HG03097 (cell line): ENCODE results near the gene NAV2.
"Not testable (repeated sequence)": the region's sequence is repeated elsewhere in the genome, so short reads cannot be mapped to it uniquely, and the experiment has no call there.

Experiments used
- ATAC-seq: cut with Tn5 transposase; IDR thresholded peaks from one replicate; pipeline ENCODE4 v1.9.1; 2021; ENCODE audit not compliant: unreplicated experiment, low FRiP score

Gene NAV2

DNA sequence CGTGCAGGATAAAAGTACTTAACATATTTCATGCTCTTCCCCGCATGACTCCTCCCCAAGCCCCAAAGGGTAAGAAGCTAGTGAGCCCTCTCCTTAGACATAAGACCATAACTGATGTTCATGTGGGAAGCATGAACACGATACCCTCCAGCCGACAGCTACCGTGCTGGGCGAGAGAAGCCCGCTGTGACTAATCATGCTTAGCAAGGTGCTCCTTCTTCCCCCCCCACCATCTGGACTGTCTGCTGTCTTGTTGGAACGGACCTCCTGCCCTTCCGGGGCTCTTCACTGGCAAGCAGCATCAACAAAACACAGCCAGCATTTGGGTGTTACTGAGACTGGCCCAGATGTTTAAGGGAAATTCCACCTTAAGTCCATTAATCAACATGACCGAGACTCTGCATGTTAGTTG lies 247.0 kb downstream of the NAV2 start:
- no peak for ATAC-seq

DNA sequence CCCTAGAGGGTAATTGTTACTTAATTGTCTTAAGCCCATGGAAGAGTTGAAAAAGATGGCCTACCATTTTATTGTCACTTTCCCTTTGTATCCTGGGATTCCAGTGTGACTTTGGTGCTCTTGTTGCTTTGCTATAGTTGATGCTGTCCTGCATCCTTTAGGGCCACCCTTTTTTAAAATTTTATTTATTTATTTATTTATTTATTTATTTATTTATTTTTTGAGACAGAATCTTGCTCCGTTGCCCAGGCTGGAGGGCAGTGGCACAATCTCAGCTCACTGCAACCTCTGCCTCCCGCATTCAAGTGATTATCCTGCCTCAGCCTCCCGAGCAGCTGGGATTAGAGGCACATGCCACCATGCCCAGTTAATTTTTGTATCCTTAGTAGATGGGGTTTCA lies 247.8 kb downstream of the NAV2 start:
- ATAC-seq: not testable (repeated sequence)

DNA sequence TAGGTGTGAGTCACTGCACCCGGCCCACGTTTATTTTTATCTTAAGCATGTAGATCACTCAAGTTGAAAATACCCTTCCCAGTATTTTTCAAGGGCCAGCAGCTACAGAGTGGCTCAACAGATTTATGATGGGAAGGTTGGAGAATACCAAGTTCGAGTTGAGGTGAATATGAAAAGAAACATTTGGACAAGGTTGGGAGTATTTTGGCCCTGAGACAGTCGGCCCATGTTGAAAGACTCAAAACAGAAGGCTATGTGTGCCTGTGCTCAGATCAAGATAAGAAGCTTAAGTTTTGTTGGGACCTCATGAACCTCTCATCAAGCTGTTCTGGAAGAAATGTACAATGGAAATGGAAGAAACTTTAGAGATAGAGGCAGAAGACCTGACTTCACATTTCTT lies 248.6 kb downstream of the NAV2 start:
- no peak for ATAC-seq

DNA sequence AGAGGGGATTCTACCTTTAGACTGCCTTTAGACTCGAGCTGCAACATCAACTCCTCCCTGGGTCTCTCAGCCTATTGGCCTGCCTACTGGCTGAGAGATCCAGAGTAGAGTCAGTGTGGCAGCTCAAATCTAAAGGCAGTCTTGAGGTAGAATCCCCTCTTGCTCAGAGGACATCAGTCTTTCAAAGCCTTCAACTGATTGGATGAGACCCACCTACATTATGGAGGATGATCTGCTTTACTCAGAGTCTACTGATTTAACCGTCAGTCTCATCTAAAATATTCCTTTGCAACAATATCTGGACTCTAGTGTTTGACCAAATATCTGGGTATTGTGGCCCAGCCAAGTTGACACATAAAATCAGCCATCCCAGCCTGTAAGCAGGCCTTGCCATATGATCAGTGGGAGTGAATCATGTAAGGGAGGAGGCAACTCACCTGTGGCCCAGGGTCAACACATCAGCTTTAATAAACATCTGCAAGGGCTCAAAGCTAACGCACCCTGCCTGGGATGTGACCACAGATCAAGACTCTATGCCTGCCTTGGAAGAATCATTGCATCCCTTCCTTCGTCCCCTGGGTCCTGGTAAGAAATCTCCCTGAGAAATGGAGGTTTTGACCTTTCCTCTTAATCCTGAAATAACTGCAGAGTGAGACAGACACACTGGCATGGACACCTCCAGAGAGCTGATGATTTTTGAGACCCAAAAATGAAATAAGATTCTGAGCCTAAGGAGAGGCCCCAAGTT lies 249.6 kb downstream of the NAV2 start:
- ATAC-seq: no peak

DNA sequence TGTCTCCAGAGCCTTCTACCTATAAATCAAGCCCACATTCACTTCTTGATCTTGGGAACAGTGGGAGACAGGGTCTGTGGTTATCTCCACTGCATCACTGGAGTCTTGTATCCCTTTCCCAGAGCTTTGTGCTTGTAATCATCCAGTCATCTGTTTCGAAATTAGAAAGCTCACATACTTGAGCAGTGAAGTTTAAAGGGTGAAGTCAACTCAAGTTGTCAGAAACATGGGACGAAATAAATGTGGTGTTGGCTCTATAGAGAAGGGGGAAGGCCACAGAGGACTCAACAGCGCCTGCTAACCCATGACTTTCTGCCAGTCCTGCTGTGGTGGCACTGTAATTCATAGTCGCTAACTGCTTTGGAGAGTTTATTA lies 250.2 kb downstream of the NAV2 start:
- ATAC-seq: no peak

DNA sequence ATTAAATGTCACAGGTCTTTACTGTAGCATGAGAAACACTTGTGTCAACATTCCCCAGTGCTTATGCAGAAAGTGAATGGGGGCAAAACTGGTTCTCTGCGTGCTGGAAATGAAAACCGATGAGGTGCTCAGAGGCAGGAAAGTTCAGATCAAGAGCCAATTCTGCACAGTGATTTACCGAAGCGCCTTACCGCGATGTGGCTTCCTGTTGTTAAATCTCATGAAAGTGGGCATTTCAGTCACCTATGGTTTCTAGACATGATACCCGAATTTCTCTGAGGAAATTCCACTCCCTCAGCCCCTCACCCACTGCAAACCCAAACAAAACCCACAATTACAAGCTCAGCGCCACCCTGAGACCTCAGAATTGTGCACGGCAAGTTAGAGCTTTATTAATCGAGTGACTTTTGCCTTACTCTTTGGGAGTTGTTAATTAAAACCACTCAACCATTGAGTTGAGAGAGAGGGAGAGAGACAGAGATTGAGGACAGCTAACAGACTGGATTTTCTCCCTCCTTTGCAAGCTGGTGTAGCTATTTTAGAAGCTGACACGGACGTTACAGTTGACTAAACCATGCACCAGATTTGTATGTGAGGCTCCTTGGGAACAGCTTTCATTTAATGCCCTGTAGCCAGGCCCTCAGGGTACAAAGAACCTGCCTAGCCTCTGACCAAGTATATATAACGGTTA lies 251.2 kb downstream of the NAV2 start:
- ATAC-seq: no peak

DNA sequence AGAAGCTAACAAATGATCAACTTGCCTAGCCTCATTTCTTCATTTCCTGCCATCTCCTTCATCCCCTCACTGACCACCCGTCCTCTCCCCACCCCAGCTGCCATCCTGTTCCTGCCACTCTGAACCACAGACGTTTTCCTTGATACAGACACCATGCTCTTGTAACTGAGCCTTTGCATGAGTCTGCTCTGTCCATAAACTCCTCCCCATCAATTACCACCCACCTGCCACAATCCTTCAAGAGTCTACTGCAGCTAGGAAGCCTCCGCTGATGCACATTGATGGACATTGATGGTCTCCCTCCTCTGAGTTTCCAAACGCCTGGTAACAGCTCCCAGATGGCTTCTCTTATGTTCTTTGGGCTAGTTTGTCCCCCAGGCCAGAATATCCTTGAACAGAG lies 253.8 kb downstream of the NAV2 start:
- ATAC-seq: no peak

DNA sequence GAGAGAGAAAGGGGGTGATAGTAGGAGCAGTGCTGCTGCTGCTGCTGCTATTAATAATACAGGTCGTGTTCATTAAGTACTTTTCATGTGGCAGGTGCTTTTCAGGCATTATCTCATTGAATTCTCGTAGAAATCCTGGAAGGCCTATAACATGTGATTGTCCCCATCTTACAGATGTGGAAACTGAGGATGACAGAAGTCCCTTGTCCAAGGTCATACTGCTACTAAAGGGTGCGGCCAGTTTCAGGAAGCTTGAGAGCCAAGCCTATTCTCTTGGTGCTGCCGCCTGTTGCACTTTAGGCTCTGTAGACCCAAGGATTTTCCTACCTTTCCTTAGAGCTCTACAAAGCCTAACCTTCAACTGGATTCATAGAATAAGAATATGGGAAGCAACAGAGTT lies 254.3 kb downstream of the NAV2 start:
- ATAC-seq: no peak

DNA sequence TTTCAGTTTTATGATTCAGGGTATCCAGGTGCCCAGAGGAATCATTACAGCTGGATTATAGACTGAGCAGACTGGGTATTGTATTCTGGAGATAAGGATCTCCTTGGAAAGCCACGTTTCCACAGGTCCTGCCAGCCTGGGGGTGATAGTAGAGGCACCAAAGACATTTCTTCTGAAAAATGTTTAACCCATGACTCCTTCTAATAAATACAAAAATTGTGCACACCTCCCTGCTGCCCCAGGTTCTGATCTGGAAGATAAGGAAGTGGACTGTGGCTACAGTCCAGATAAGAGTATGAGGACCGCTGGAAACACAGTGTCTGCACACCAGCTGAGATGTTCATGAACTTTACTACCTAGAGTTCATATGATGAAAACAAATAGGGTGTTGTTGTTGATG lies 255.2 kb downstream of the NAV2 start:
- no peak for ATAC-seq

DNA sequence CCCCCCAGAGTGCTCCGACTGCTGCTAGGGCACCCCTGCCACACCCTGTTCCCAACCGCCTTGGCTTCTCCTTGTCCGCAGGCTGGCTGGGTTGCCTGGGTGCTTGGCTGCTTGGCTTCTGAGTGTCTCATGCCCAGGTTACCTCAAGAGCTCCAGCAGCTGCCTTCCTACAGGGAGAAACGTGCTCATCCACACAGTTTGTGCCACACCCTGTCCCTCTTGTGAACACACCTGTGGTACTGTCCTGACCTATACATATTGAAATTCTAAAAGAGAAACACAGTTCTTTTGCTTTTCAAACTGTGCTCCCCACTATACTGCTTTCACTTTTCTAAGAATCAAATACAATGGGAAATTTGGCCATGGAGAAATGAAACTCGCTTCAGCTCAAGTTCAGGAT lies 256.2 kb downstream of the NAV2 start:
- no peak for ATAC-seq

DNA sequence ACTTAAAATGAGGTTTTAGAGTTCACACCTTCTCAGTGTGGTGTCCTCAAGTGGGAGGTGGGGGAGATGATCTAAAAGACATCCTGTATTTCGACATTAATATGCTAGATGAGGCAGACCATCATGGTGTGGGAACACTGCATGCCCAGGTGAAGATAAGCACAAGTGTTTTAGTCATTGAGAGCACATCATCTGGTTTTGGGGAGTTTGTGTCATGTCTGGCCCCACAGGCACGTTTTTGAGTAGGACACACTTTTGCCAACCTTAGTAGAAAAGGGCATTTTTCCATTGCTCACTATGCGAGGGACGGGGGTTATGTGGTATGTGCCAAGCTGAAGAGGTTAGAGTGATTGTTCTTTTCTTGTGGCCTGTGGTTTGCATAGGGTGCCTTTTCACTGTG lies 258.3 kb downstream of the NAV2 start:
- ATAC-seq: no peak

DNA sequence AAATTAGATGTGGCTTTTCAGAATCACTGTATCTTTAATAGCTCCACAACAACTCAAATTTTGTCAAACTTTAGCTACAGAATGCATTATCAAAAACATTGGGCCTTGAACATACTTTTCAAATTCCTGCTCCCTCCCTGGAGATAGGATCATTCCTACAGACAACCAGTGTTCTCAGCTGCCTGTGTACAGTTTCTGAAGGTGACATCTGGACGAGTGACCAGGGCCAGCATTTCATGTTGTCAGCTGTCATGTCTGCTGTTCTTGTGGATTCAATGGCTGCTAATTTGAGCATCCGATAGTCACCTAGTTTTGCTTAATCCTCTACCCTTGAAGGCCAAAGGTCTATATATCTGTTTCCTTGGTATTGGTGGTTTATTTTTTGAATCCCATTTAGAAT lies 259.5 kb downstream of the NAV2 start:
- no peak for ATAC-seq

DNA sequence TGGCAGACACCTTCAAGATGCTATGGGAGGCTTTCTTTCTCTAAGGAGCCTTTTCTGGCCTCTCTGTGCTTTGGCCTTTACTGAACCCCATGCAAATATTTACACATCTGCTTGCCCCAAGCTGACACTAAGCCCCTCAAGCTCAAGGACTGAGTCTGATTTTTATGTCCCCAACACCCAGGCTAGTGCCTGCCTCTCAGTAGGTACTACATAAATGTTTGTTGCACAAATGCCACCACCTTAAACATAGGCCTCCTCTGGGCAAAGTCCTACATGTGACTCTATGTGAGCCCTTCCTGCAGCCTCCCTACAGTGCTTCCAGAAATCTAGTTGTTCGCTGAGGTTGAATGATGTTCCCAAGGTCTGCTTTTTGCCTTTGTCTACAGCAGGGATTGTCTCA lies 260.0 kb downstream of the NAV2 start:
- no peak for ATAC-seq

DNA sequence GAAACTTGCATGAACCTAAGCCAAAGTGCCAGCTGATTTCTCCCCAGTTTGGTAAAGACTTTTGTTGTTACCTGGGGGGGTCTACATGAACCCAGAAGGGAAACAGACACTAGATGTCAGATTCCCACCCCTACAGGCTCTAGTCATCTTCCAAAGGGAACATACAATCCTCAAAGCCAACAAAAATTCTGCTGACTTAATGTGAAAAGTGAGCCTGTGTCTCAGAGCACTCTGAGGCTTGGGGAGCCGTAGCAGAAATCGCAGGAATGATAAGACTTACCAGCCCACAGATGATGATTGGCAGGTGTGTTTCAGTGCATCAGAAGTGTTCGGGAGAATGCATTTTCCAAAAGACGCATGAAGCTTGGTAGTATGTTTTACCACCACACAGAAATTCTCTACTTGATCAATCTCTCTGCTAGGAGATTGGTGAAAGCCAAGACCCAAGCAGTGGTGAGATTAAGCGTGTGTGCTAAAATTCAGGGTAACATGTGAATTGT lies 260.5 kb downstream of the NAV2 start:
- ATAC-seq: no peak

DNA sequence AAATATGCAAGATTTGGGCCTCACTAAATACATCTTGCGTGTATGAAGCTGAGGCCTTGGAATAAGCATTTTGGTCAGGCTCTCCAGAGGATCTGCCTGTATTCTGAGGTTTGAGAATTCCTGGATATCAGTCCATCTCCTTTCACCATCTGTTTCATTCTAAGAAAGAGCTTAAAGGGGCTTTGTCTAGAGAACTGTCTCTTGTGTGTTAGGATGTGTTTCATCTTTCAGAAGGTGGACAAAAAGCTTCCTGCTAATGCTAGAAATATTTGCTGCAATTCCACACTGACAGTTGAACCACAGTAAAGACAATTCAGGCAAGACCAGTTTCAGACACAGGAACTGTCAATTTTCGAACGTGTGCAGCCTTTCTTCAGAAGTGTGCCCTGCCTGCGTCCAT lies 262.2 kb downstream of the NAV2 start:
- ATAC-seq: no peak

DNA sequence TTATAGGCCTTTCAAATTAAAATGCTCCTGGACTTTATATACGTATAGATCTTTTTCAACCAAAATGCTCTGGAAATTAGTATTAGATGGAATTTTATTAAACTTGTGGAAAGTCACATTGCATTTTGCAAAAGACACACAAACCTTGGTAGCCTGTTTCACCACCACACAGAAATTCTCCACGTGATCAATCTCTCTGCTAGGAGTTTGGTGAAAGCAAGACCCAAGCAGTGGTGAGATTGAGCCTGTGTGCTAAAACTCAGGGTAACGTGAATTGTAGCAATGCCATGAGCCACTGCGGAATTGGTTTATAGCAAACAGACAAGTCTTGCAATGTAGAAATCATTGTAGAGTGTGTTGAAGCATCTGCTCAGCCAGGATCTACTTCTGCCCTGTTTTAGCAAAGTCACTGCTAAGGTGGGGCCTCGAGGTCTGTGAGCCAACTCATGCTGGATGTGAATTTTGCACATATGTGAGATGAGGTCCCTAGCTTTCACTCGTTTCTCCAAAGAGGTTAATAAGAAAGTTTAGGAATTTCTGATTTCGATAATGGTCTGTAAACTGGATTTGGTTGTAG lies 262.9 kb downstream of the NAV2 start:
- no peak for ATAC-seq

DNA sequence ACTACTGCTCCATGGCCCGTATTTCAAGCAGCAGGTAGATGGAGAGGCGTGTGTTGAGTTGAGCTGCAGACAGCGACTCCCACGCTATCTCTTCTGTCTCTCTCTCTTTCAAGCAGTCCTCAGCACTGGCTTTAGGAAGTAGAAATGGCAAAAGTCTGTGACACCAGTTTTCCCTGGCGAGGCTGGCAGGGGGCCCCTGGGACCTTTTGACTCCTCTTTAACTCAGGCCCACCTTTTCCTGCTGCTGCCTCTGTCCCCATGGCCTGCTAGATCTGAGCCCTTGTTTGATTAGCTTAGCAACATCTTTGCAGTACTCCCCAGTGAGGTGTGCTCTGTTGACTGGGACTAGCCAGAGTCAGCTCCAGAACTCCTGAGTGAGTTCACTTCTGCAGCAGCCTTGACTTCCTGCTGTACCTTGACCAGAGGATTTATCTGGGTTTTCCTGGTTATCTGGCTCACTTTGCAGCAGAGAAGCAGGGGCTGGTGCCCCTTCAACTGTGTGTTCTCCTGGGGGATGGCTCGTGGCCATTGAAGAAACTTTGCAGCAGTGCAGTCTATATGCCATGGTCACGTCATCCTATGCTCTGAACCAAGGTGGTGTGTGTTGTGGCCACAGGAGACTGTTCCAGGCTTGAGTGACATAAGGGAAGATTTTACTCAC lies 263.8 kb downstream of the NAV2 start:
- no peak for ATAC-seq

DNA sequence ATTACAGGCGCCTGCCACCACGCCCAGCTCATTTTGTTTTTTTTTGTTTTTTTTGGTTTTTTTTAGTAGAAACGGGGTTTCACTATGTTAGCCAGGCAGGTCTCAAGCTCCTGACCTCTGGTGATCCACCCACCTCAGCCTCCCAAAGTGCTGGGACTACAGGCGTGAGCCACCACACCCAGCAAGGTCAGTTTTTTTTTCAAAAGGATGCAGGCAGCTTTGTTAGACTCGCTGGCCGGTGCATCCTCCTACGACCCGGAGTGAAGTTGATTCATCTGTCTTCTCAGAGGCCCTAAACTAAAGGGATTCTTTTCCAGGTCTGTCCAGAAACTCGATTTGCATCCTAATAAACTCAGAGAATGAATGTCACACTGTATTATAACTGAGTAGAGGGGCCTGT lies 265.3 kb downstream of the NAV2 start:
- ATAC-seq: no peak

DNA sequence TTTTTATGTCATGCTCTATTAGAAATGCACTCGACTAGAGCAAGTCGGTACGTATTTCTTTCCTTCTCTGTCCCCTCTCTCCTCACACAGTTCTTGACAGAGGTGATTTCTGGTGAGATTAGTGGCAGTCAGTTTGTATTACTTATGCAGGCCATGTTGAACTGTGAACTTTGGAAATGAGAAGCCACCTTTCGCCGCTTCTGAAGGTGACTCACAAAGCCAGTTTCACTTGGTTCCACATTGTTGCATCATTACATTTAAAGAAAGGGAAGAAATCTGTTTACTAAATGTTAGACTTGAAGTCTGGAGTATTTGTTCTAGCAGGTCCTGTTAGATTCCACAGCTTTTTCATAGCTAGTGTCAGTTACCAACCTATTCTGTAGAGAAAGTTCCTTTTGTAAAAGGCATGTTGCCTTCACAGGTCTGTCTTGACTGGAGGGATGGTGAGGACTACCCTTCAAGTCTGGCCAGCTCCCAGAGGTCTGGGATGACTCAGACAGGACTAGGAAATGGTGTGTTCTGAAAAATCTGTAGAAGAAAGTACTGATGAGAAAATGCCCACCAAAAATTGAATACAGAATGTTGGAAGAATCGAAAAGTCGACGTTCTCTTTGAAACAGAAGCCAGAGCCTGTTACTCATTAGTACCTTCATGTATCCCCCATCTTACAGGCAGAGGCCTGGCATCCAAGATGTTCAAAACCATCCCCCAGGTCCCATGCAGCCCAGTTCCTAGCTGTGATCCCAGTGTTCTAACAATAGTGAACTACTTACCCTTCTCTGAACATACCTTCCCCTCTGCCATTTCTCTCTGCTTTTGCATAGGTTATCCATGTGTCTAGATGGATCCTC lies 266.3 kb downstream of the NAV2 start:
- ATAC-seq: peak; percentile 49

DNA sequence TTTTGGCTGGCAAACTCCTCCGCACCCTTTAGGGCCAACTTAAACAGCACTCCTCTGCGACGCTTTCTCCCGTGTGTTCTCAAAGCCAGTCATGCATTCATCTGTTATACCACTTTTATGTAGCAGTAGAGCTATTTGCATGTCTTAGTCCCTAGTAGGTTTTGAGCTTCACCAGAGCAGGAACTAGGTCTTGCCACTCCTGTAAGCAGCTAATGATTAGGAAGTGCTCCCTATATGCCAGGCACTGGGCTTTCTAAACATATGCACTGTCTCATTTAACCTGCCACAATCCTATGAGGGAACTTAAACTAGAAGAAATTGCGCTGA lies 266.8 kb downstream of the NAV2 start:
- peak; percentile 85 for ATAC-seq

DNA sequence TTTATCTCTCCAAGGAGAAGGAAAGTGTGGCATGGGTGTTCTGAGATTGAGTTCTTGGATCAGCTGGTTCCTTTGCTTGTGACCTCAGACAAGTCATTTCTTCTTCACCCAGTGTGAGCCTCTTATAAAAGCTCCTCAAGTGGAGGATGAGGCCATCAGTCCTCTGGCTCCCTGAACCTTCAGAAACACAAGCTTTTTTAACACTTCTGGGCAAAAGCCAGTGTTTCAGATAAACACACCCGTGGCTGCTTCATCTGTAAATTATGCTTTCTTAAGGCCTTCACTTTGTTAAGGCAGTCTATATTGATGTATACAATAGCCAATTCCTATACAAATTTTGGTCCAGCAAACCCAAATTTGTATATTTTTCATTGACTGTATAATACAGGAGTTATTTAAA lies 267.8 kb downstream of the NAV2 start:
- no peak for ATAC-seq
